GF-D8 (cell line): ENCODE measurements around the gene CCDC61.
A peak's percentile ranks its signal among the peaks of the same experiment; 100 is the strongest.

Experiments used
- DNase-seq: peaks from one replicate; lab custom pipeline; 2025; lab: John Stamatoyannopoulos, UW

CCDC61 gene

GRCh38 chr19:46015687-46016425 is 20.6 kb downstream of the CCDC61 start:
- no peak for DNase-seq

DNA sequence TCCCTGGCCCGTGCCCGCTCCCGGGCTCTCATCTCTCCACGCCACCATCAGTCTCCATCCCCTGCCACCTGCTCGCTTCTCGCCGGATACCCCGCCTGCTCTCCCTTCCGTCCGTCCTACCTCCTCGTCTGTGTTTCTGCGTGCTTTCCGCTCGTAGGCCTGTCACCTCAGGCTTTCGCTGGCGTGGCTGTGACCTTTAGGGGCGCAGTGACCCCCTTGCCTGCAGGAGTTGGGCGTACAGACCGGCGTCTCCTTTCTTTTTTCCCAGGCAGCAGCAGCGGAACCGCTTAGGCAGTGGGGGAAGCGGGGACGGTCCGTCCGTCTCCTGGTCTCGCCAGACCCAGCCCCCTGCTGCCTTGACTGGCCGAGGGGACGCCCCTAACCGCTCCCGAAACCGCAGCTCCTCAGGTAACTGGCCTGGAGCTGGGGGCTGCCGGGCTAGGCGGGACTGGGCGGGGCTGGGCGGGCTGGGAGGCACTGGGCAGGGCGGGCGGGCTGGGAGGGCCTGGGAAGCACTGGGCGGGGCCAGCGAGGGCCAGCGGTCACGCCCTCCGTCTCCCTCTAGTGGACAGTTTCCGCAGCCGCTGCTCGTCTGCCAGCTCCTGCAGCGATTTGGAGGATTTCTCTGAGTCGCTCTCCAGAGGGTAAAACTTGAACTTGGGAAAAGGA is 21.3 kb downstream of the CCDC61 start:
- no peak for DNase-seq

GRCh38 chr19:46017095-46017429 is 21.8 kb downstream of the CCDC61 start:
- DNase-seq, result no peak

DNA sequence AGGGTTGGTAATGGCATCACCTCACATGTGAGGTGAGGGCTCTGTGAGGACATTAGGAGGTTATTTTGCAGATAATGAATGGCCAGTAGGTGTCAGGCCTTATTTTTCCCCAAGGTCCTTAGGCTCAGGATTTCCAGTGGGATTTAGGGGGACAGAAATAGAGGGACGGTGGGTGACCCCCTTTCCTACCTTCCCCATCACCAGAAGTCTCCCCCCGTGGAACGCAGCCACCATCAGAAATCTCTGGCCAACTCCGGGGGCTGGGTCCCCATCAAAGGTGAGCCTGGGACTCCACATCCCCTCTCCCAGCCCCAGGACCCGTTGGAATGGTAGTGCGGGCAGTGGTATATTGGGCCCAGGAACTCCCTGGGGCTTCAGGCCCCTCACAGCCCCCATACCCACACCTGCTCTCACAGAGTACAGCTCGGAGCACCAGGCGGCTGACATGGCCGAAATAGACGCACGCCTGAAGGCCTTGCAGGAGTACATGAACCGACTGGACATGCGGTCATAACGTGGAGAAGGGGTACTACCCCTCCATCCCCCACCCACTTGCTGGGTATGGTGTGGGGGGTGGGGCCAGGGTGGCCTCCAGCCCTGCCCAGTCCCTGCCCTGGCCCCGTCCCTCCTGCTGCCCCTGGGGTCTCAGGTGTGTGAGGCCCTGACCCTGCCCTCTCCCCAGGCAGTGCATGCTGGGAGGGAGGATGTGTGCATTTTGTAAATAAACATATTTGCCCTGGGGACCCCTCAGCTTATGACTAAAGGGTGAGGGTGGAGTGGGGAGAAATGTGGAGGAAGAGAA is 22.8 kb downstream of the CCDC61 start:
- DNase-seq, result no peak

DNA sequence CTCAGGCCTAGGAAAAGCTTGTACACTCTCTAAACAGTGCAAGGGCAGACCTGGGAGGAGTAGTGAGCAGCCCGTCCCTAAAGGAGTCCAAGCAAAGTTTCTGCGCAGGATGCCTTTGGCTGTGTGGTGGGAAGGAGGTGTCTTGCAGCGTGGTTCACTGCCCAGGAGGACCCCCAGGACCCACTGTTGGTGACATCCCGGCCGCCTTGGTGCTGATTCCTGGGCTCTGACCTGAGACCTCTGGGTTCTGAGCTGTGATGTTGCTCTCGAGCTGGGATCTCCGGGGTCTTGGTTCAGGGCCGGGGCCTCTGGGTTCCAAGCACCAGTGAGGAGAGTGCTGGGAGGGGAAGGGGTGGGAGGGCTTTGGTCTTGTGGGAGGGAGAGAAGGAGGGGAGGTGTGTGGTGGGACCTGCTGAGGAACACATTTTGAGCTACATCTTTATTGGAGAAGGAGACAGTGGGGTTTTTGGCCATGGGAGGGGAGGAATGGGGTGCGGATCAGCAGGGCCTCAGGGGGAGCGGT is 23.5 kb downstream of the CCDC61 start:
- no peak for DNase-seq

DNA sequence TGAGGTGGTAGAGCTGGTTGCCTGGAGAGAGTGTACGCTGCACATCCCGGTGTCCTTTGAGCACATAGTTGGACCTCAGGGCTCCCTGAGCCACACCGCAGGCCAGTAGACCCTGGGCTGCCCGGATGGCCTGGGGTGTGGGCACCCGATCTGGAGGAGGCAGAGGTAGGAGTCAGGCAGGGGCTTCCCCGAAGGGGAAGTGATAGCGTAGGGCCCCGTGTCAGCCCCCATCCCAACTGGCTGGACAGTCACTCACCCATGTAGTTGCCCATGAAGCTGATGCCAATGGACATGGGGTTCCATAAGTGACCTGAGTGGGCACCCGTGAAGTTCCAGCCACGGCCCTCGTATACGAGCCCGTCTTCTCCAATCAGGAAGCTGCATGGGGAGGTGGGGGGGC is 24.0 kb downstream of the CCDC61 start:
- no peak for DNase-seq

DNA sequence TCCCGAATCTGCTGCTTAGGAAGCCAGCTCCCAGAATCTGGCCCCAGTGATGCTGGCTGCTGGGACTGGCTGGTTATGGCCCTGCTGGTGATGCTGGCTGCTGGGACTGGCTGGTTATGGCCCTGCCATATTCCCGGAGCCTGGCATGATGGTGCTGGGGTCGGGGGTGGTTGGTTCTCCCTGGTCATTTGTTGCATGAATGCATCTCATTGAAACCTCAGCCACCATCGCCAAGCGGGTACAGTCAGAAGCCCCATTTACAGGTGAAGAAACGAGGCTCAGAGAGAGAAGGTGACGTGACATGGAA is 25.5 kb downstream of the CCDC61 start:
- no peak for DNase-seq

DNA sequence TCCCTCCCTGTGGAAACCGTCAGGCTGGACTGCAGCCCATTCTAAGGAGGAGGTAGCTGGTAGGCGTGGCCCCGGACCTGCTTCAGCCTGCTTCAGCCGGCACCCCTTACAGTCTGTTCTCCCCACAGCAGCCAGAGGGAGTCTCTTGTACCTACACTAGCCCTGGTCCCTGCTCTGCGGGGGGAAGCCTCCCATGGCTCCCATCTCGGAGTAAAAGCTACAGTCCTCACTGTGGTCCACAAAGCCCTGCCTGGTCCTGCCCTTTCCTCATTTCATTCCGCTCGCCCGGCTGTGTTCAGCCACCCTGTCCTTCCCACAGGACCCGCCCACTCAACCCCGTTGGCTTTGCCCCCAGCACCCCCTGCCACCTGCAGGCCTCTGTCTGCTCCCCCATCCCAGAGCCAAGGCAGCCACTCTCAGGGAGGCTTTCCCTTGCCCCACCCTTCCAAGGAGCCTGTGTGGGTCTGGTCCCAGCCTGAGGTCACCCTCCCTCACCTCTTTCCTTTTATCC is 26.3 kb downstream of the CCDC61 start:
- no peak for DNase-seq

- no peak for DNase-seq
These were observed 26.8 kb downstream of the CCDC61 start for GRCh38 chr19:46022061-46022430.

GRCh38 chr19:46022431-46023310 is 27.4 kb downstream of the CCDC61 start, which contains the start of gene PGLYRP1:
Gene PGLYRP1 (minus strand): TSS chr19:46023053. CDS start chr19:46023021, 32 bp downstream.
- DNase-seq, result no peak

DNA sequence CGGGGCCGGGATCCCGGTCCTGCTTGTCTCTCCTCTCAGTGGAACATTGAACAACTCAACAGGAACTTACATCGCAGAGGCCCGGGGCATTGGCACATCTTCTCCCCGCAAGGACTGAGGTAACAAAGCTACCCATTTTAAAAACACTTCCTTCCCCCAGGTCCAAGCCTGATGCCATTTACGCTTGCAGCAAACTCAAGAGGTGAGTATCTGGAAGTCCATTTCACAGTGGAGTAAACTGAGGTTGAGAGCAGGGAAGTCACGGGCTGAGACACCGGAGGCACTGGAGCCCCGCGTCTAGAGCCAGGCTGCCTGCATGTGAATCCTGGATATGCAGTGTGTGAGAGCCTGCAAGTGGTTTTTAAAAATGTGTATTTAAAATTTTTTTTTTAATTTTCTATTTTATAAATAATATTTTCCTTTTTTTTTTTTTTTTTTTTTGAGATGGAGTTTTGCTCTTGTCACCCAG is 28.1 kb downstream of the CCDC61 start:
- no peak for DNase-seq

DNA sequence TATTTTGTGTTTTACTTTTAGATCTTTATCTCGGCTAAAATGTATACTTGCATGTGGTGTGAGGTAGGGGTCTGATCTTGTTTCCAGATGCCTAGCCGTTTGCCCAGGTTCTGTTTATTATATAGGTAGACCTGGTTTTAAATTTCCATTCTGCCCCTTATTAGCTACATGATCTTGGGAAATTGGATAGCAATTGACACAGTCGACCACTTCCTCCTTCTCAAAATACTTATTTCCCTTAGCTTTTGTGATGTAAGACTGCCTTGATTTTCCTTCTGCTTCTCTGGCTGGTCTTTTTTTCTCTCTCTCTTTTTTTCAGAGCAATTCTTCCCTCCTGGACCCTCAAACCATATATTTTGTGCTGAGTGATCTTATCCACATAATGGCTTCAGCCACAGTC is 30.6 kb downstream of the CCDC61 start:
- DNase-seq, result peak; percentile 45

DNA sequence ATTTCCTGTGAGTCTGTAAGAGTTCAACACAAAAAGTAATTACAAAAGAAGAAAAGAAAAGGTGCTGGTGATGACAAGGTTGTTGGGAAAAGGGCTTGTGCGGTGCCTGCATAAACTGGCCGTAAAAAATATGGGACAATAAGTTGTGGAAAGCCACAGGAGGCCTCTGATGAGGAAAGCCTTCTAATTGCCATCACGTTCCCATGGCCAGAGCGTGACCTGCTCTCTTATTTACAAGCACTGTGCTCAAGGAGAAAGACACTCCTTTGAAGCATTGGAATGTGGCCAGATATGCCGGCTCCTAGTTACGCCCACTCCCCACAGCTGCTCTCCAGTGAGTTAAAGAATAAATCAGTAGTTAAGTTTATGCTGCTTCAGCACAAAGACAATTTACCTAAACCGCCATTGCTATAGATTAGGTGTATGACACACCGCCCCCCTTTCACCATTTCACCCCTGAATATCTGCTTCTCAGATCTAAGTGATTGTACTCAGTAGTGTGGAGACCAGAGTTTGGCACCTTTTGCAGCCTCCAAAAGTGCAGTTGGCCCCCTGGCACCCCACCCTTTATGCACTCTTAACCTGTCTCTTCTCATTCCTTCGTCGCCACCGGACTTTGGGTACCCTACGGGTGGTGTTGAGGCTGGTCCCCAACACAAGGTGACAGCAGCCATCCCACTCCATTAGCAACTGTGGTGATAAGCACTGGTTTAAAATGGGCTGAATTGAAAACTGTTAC is 35.7 kb downstream of the CCDC61 start:
- no peak for DNase-seq

- no peak for DNase-seq
These were observed 36.7 kb downstream of the CCDC61 start for GRCh38 chr19:46031781-46032596.

- DNase-seq, result no peak
These were observed 37.3 kb downstream of the CCDC61 start for GRCh38 chr19:46032597-46033025.

GRCh38 chr19:46033401-46033800 is 38.1 kb downstream of the CCDC61 start:
- no peak for DNase-seq

DNA sequence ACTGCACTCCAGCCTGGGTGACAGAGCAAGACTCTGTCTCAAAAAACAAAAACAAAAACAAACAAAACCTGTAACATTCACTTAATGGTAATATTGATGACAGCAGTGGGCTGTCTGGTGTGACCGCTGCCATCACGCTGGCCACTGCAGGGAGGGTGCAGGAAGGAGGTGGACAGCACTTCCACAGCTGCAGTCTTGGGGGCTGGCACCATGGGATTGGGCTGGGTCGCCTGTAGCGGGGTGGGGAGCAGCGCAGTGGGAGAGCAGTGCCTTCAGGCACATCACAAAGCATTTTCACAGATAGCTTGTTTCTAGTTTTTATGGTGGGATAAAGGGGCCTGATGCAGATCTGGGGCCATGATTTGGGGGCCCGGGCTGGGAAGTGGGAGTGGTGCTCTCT is 40.3 kb downstream of the CCDC61 start:
- no peak for DNase-seq

- no peak for DNase-seq
These were observed 40.9 kb downstream of the CCDC61 start for GRCh38 chr19:46035986-46036743.

- no peak for DNase-seq
These were observed 41.5 kb downstream of the CCDC61 start for GRCh38 chr19:46036744-46037128.
